NCI-H69 (cell line): ENCODE measurements around the gene LRRC27.

Experiments used
- DNase-seq: peaks from one replicate; lab custom pipeline; 2025; lab: John Stamatoyannopoulos, UW

LRRC27 gene

GRCh38 chr10:132402781-132403241 is 70.8 kb downstream of the LRRC27 start:
- DNase-seq = no peak

- no peak for DNase-seq
These were observed 71.6 kb downstream of the LRRC27 start for GRCh38 chr10:132403511-132404168.

GRCh38 chr10:132404169-132404880 is 72.3 kb downstream of the LRRC27 start:
- no peak for DNase-seq

GRCh38 chr10:132404911-132405462 is 73.0 kb downstream of the LRRC27 start:
- no peak for DNase-seq

GRCh38 chr10:132405463-132405991 is 73.5 kb downstream of the LRRC27 start:
- no peak for DNase-seq

- no peak for DNase-seq
These were observed 74.2 kb downstream of the LRRC27 start for GRCh38 chr10:132406181-132406580.

GRCh38 chr10:132406750-132407149 is 74.8 kb downstream of the LRRC27 start:
- DNase-seq = no peak

- no peak for DNase-seq
These were observed 75.3 kb downstream of the LRRC27 start for GRCh38 chr10:132407243-132407746.

GRCh38 chr10:132407846-132408278 is 75.9 kb downstream of the LRRC27 start:
- DNase-seq = no peak

- DNase-seq = no peak
These were observed 76.4 kb downstream of the LRRC27 start for GRCh38 chr10:132408367-132408781.

GRCh38 chr10:132408823-132409666 is 77.1 kb downstream of the LRRC27 start:
- DNase-seq = no peak

GRCh38 chr10:132409667-132410028 is 77.7 kb downstream of the LRRC27 start:
- DNase-seq = no peak

- no peak for DNase-seq
These were observed 78.2 kb downstream of the LRRC27 start for GRCh38 chr10:132410056-132410778.

GRCh38 chr10:132410779-132411532 is 79.0 kb downstream of the LRRC27 start:
- no peak for DNase-seq

- DNase-seq = peak; percentile 68
These were observed 79.7 kb downstream of the LRRC27 start for GRCh38 chr10:132411561-132412253.

- no peak for DNase-seq
These were observed 80.6 kb downstream of the LRRC27 start for GRCh38 chr10:132412316-132413192.

GRCh38 chr10:132413226-132414205 is 81.5 kb downstream of the LRRC27 start:
- no peak for DNase-seq
